CD4-positive, alpha-beta T cell treated with Interleukin-15 for 4 hours (primary cell): ENCODE measurements around the gene CSNK2A2.
A peak's percentile ranks its signal among the peaks of the same experiment; 100 is the strongest.

Experiments used
- DNase-seq: peaks from one replicate; pipeline ENCODE4 v3.0.0-alpha.2; 2020; ENCODE audit warnings: low spot score

Gene CSNK2A2

GRCh38 chr16:58198803-58199411 is 1.0 kb upstream of the CSNK2A2 start:
- no peak for DNase-seq

GRCh38 chr16:58197314-58198012 is 443 bp downstream of the CSNK2A2 start:
- no peak for DNase-seq

GRCh38 chr16:58196898-58197313 is 1.0 kb downstream of the CSNK2A2 start:
- no peak for DNase-seq

GRCh38 chr16:58195771-58196170 is 2.1 kb downstream of the CSNK2A2 start:
- no peak for DNase-seq

- DNase-seq: no peak
Measured at GRCh38 chr16:58195344-58195743, 2.6 kb downstream of the CSNK2A2 start.

GRCh38 chr16:58194790-58195189 is 3.1 kb downstream of the CSNK2A2 start:
- no peak for DNase-seq

GRCh38 chr16:58187665-58188421 is 10.1 kb downstream of the CSNK2A2 start:
- no peak for DNase-seq

GRCh38 chr16:58187092-58187491 is 10.8 kb downstream of the CSNK2A2 start:
- no peak for DNase-seq

GRCh38 chr16:58186176-58186944 is 11.5 kb downstream of the CSNK2A2 start:
- no peak for DNase-seq

- DNase-seq: no peak
Measured at GRCh38 chr16:58177353-58177710, 20.6 kb downstream of the CSNK2A2 start.

GRCh38 chr16:58176608-58177352 is 21.1 kb downstream of the CSNK2A2 start:
- peak; percentile 41 for DNase-seq

GRCh38 chr16:58170223-58170622 is 27.7 kb downstream of the CSNK2A2 start:
- no peak for DNase-seq

GRCh38 chr16:58160855-58161254 is 37.1 kb downstream of the CSNK2A2 start:
- no peak for DNase-seq

- no peak for DNase-seq
Measured at GRCh38 chr16:58158725-58159124, 39.2 kb downstream of the CSNK2A2 start.

GRCh38 chr16:58157951-58158540 is 39.9 kb downstream of the CSNK2A2 start:
- no peak for DNase-seq

- no peak for DNase-seq
Measured at GRCh38 chr16:58157239-58157638, 40.7 kb downstream of the CSNK2A2 start.

- DNase-seq: no peak
Measured at GRCh38 chr16:58155839-58156238, 42.1 kb downstream of the CSNK2A2 start.

- DNase-seq: no peak
Measured at GRCh38 chr16:58154345-58154744, 43.6 kb downstream of the CSNK2A2 start.

- no peak for DNase-seq
Measured at GRCh38 chr16:58152246-58152868, 45.5 kb downstream of the CSNK2A2 start.

- DNase-seq: no peak
Measured at GRCh38 chr16:58148526-58148925, 49.4 kb downstream of the CSNK2A2 start.

GRCh38 chr16:58148099-58148498 is 49.8 kb downstream of the CSNK2A2 start:
- DNase-seq: no peak
